Heart left ventricle (tissue), 16 donors: ENCODE results near the gene RELA. TPM values are rescaled to one million over a fixed set of nuclear protein-coding genes. Genes with fewer than 3 reads are reported as not detected.
"Not testable (repeated sequence)": the region's sequence is repeated elsewhere in the genome, so short reads cannot be mapped to it uniquely, and the experiment has no call there.

Source experiments
- ATAC-seq, 4 donors: fragments of 200-7000 bp; cut with Tn5 transposase; one replicate each; pipeline ENCODE4 v1.9.1; 2020 to 2022; ENCODE audit warnings: moderate library complexity in 4 of 4, mild to moderate bottlenecking in 3 of 4, moderate number of reproducible peaks in 1 of 4
- DNase-seq, 5 donors: peaks; one replicate each; pipeline ENCODE4 v3.0.0-alpha.2; 2020
- H3K27ac ChIP-seq, 12 donors: fragments of 200-600 bp; sonication (generic) in 4 of 12; one replicate each; pipeline versions ENCODE4 v1.5.0 to v1.8.0; 2016 to 2022; ENCODE audit warnings: mild to moderate bottlenecking in 2 of 12
- H3K27me3 ChIP-seq, 9 donors: fragments of 200-600 bp; sonication (generic) in 2 of 9; one replicate each; pipeline versions ENCODE4 v1.5.1 to v1.8.0; 2016 to 2022; ENCODE audit warnings: mild to moderate bottlenecking in 3 of 9
- H3K36me3 ChIP-seq, 9 donors: fragments of 200-600 bp; sonication (generic) in 2 of 9; one replicate each; pipeline versions ENCODE4 v1.5.0 to v1.8.0; 2018 to 2022; ENCODE audit warnings: mild to moderate bottlenecking in 2 of 9
- H3K4me1 ChIP-seq, 12 donors: fragments of 200-600 bp; sonication (generic) in 4 of 12; one replicate each; pipeline versions ENCODE4 v1.5.0 to v1.8.0; 2016 to 2022; ENCODE audit warnings: mild to moderate bottlenecking in 3 of 12
- H3K4me3 ChIP-seq, 12 donors: fragments of 200-600 bp; sonication (generic) in 4 of 12; one replicate each; pipeline versions ENCODE4 v1.5.0 to v1.8.0; 2017 to 2022; ENCODE audit warnings: mild to moderate bottlenecking in 9 of 12, moderate library complexity in 4 of 12
- H3K9me3 ChIP-seq, 12 donors: fragments of 200-600 bp; sonication (generic) in 4 of 12; one replicate each; pipeline versions ENCODE4 v1.5.0 to v1.8.0; 2016 to 2022; ENCODE audit warnings: mild to moderate bottlenecking in 1 of 12
- CTCF ChIP-seq, 12 donors: fragments of 200-600 bp; sonication (generic) in 4 of 12; IDR thresholded peaks; one replicate each; pipeline versions ENCODE4 v1.5.0 to v1.8.0; 2018 to 2022; ENCODE audit warnings: antibody characterized with exemption in 12 of 12, mild to moderate bottlenecking in 5 of 12
- POLR2A ChIP-seq, 2 donors: fragments of 450-650 bp; IDR thresholded peaks; one replicate each; pipeline ENCODE4 v1.6.1; 2017; ENCODE audit warnings: antibody characterized with exemption in 2 of 2, mild to moderate bottlenecking in 2 of 2, moderate library complexity in 2 of 2
- WGBS, 4 donors: extraction: QIAGEN DNeasy Blood & Tissue Kit in 2 of 4; methylation state at CpG; one replicate each; pipeline versions ENCODE4 v1.1.5 to v1.1.7; 2013 to 2018; 5-methylcytosine and 5-hydroxymethylcytosine counted together
- intact Hi-C, 10 donors: fragments of 100-400 bp; cut with DNase I; formaldehyde crosslinking; loops; one replicate each; pipeline versions ENCODE4 v1.11.1 to v1.14.2; 2022
- polyA plus RNA-seq, 2 donors: library from polyadenylated mRNA; stranded (reverse); fragments of 200-250 nt; gene quantifications; one replicate each; pipeline ENCODE4 v1.2.3, GENCODE V29; 2013
- total RNA-seq, 9 donors: library from RNA; depleted of rRNA in 2 of 9; stranded (reverse); fragments of >200 nt in 2 of 9; fragmentation: NEBNext Ultra II Directional in 3 of 9; extraction: Animal tissue kit (Norgen Biotek cat#: 25700) in 3 of 9; gene quantifications; one replicate each; pipeline versions ENCODE4 v1.1.0 to v1.2.4, GENCODE V29; 2016 to 2023
- donor health status: ischemic (EF 13 %, LVEDD 7.1; RV severe dilation, severe dysfunction).
- donor health status: healthy with polysubstance abuse.
- donor health status: DM: no; HTN: yes; CAD: no.
- donor health status: DM: no; HTN: no; CAD: no.
- donor health status: ischemic (EF 25% LVEDD 6.9; RV normal size, moderate dysfunction).
- donor health status: ischemic (EF 25% LVEDD 5.7; RV mildly dilated, moderate dysfunction).
- donor health status: healthy.
- donor health status: DM: yes; HTN: yes; CAD: no.
- donor health status: ischemic (EF 35%, LVEDD 5.7; RV mildly dilated, moderate dysfunction).
- donor health status: nonischemic (EF 11% LVEDD 7.7; RV severe dilation, severe dysfunction).
- donor health status: DM: yes; HTN: yes; CAD: no.
- donor health status: PGD.
- donor health status: ischemic (EF 29% LVEDD 5.4; RV normal size, mild dysfunction).
- donor health status: nonischemic (EF 23%, LVEDD 6.1; RV moderate dilation, normal function).

The RELA gene
- total and polyA plus RNA-seq, 11 donors: 22.2 to 86.4 (median 42.3) TPM

GRCh38 chr11:65663639-65664200, 1.0 kb upstream of the RELA start:
- DNase-seq (peak in 3 of 5 donors; percentile 79 to 84 (median 79)), ATAC-seq (peak; percentile 41 to 81 (median 51))
- H3K9me3 ChIP-seq: no peaks in the 10 kb centered on the region
- WGBS, 4 donors: 3 to 12% (median 6%) methylated on average over 7 to 15 of the region's 15 CpGs
- H3K4me3 ChIP-seq: peak overlapping the region; percentile 44 to 100 (median 94)
- TF ChIP-seq POLR2A (IDR thresholded peaks at IDR 0.05) (no peak), CTCF (IDR thresholded peaks at IDR 0.05) (no peak)
- peaks cover 0 to 31% (median 29%) of the 10 kb centered on the region in 9 donors for H3K36me3 ChIP-seq
- peak overlapping the region; percentile 91 to 100 (median 99) for H3K27ac ChIP-seq
- intact Hi-C loops: loop anchor here in 3 of 10 donors (1.0 to 5.0 kb wide), 7 partner anchors 25 to 646 kb away; partner anchors contain the start of genes C11orf68 (in 1 of the 3), CFL1 (in 1 of the 3), DRAP1 (in 1 of the 3) and FAM89B (in 1 of the 3)
- H3K27me3 ChIP-seq: no peaks in the 10 kb centered on the region
- peaks cover 5 to 35% (median 25%) of the 10 kb centered on the region in 12 donors for H3K4me1 ChIP-seq

GRCh38 chr11:65662247-65662798, 393 bp downstream of the RELA start:
- Histone ChIP-seq H3K9me3 (no peaks in the 10 kb centered on the region), H3K4me1 (peaks cover 5 to 35% (median 25%) of the 10 kb centered on the region in 12 donors), H3K36me3 (peaks cover 0 to 45% (median 43%) of the 10 kb centered on the region in 9 donors), H3K4me3 (peak overlapping the region; percentile 46 to 100 (median 94)), H3K27ac (peak overlapping the region; percentile 91 to 100 (median 99)), H3K27me3 (no peaks in the 10 kb centered on the region)
- DNase-seq: no peak
- 0 to 1% (median 1%) methylated on average over 8 to 29 of the region's 29 CpGs for WGBS, 4 donors
- intact Hi-C loops: loop anchor here in 4 of 10 donors (1.0 to 5.0 kb wide), 6 partner anchors 9 to 645 kb away; partner anchors contain the start of genes CFL1 (in 1 of the 4), FAM89B (in 1 of the 4), MAP3K11 (in 1 of the 4) and PCNX3 (in 1 of the 4)
- peak in 2 of 4 donors; percentile 17 to 32 for ATAC-seq
- no peak for TF ChIP-seq POLR2A (IDR thresholded peaks at IDR 0.05)
- no peak for TF ChIP-seq CTCF (IDR thresholded peaks at IDR 0.05)

- DNase-seq (peak in 1 of 5 donors; percentile 31), ATAC-seq (no peak)
- H3K27me3 ChIP-seq: no peaks in the 10 kb centered on the region
- TF ChIP-seq POLR2A (IDR thresholded peaks at IDR 0.05): no peak
- no peak for TF ChIP-seq CTCF (IDR thresholded peaks at IDR 0.05)
- H3K4me3 ChIP-seq: peak overlapping the region; percentile 46 to 100 (median 94)
- H3K4me1 ChIP-seq: peaks cover 5 to 37% (median 25%) of the 10 kb centered on the region in 12 donors
- intact Hi-C loops: loop anchor here in 4 of 10 donors (1.0 to 5.0 kb wide), 6 partner anchors 8 to 644 kb away; partner anchors contain the start of genes CFL1 (in 1 of the 4), FAM89B (in 1 of the 4), MAP3K11 (in 1 of the 4) and PCNX3 (in 1 of the 4)
- peaks cover 0 to 51% (median 49%) of the 10 kb centered on the region in 9 donors for H3K36me3 ChIP-seq
- H3K27ac ChIP-seq: peak overlapping the region; percentile 91 to 100 (median 99)
- H3K9me3 ChIP-seq: no peaks in the 10 kb centered on the region
- WGBS, 4 donors: 52 to 57% (median 56%) methylated on average over 16 to 25 of the region's 25 CpGs
Observed at GRCh38 chr11:65661599-65662246, 993 bp downstream of the RELA start.

- Histone ChIP-seq H3K27ac (peak overlapping the region in 4 of 12 donors; percentile 19 to 99 (median 98)), H3K4me3 (peak overlapping the region in 5 of 12 donors; percentile 81 to 100 (median 92)), H3K4me1 (peaks cover 5 to 37% (median 25%) of the 10 kb centered on the region in 12 donors), H3K36me3 (peaks cover 0 to 59% (median 57%) of the 10 kb centered on the region in 9 donors)
- H3K9me3 ChIP-seq, H3K27me3 ChIP-seq, ATAC-seq, DNase-seq: not testable (repeated sequence)
- 94 to 95% (median 95%) methylated on average over 9 of the region's 9 CpGs for WGBS, 4 donors
- intact Hi-C loops: loop anchor here in 2 of 10 donors (5.0 kb wide), 4 partner anchors 89 to 644 kb away; partner anchors contain the start of genes CFL1 (in 1 of the 2), FAM89B (in 1 of the 2), SF3B2 (in 1 of the 2) and ZNRD2 (in 1 of the 2)
Observed at GRCh38 chr11:65660908-65661307, 1.8 kb downstream of the RELA start.
